Measurements from ENCODE around the gene FUOM.

The FUOM gene, protein sequence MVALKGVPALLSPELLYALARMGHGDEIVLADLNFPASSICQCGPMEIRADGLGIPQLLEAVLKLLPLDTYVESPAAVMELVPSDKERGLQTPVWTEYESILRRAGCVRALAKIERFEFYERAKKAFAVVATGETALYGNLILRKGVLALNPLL

DNA sequence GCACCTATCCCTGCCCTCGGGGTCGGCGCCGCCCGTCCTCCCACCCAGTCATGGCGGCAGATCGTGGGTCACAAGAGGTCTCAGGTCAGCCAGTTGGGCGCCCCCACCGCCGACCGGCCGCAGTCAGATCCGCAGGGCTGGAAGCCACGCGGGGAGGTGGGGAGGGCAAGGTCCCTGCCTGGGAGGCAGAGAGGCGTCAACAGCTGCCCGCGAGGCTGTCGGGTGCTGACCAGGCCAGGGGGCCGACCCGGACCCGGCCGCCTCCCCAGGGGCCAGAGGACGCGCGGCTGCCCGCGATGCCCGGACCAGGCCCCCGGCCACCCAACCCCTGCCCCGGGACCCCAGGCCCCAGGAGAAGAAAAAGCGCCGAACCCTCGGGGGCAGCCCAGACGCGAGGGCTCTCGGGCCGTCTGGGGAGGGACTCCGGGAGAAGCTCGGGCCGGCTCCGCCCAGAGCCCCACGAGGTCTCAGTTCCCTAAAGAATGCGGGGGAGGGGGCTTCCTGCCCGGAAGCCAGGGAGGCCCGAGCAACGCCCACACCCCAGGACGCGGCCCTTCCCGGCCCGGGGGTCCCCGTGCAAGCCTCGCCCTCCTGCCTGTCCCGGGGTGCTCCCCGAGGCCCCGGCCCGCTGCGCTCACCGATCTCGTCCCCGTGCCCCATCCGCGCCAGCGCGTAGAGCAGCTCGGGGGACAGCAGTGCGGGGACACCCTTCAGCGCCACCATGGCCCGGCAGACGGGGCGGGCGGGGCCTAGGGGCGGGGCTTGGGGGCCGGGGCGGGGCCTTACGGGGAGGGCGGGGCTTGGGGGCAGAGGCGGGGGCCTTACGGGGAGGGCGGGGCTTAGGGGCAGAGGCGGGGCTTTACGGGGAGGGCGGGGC lies at the start of gene FUOM:
TSS of gene FUOM (minus strand) at position 735 of the 877 bp plus-strand sequence. CDS start at position 723, 12 bp downstream.
- no peak for DNase-seq

DNA sequence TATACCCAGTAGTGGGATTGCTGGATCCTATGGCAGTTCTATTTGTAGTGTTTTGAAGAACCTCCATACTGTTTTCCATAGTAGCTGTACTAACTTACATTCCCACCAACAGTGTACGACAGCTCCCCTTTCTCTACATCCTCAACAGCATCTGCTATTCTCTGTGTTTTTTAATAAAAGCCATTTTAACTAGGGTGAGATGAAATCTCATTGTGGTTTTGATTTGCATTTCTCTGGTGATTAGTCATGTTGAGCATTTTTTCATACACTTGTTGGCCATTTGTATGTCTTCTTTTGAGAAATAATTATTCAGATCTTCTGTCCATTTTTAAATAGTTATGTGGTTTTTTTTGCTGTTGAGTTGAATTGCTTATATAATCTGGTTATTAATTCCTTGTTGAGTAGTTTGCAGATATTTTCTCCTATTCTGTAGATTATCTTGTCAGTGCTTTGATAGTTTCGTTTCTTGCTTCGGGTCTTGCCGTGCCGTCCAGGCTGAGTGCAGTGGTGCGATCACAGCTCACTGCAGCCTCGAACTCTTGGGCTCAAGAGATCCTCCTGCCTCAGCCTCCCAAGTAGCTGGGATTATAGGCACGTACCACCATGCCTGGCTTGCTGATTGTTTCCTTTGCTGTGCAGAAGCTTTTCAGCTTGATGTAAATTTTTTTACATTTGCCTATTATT lies 48.2 kb upstream of the FUOM start:
- DNase-seq, result no peak

DNA sequence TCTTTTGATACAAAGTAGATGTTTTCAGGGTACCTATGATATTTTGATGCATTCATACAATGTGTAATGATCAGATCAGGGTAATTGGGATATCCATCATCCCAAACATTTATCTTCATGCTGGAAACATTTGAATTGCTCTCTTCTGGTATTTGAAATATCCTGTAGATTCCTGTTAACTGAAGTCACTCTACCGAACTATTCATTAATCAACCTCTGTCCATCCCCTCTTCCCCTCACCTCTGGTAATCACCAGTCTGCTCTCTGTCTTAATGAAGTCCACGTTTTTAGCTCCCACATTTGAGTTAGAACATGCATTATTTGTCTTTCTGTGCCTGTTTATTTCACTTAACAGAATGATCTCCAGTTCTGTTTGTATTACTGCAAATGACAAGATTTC lies 47.5 kb upstream of the FUOM start:
- DNase-seq, result no peak

DNA sequence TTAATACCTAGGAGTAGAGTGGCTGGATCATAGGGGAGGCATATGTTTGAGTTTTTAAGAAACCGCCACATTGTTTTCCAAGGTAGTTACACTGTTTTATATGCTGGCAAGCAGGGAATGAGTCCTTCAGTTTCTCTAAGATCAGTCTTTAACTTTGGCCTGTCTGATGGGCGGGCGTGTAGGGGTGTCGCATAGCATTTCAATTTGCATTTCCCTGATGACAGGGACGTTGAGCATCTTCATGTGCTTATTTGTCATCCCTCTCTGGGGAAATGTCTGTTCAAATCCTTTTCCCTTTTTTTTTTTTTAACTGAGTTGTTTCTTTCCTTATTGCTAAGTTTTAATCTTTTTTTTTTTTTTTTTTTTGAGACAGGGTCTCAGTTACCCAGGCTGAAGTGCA lies 46.0 kb upstream of the FUOM start:
- no peak for DNase-seq

DNA sequence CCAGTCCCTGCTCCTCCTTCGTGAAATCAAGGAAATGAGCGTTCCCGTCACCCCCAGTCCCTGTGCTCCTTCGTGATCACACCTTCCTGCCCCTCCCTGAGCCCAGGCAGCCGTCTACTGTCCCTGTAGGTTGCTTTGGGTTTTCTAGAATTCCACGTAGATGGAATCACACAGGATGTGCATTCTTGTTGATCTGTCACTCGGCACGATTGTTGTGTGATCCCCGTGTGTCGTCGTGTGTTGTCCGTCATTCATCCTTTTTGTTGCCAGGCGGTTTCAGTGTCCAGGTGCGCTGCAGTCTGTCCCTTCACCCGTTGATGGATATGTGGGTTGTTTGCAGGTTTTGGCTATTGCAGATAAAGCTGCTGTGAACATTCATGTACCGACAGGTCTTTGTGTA lies 45.5 kb upstream of the FUOM start:
- no peak for DNase-seq

DNA sequence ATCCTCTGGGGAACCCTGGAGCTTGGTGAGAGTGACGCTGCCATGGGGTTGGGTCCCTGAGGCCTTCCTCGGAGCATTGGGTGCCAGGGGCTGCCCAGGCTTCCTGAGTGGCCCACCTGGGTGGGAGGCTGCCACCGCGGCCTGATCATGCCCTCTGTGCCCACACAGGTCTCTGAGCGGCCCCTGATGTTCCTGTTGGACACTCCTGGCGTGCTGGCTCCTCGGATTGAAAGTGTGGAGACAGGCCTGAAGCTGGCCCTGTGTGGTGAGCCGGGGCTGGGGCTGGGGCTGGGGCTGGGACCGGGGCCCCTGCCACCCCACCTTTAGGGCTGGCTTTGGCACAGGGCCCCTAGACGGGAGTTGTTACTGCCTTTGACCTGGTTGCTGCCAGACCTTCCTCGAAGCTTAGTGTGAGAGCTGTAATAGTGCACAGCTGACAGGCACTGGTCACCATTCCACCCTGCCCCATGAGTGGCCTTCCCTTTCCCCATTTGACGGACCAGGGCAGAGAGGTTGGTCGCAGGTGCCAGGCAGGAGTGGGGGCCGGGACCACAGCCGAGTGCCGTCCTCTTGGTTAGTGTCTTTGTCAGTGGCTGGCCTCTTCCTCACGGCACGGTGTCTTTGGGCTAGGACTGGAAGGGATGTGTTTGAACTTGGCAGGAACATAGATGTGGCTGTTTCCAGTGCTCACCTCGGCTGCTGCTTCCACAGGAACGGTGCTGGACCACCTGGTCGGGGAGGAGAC lies 44.3 kb upstream of the FUOM start:
- no peak for DNase-seq

DNA sequence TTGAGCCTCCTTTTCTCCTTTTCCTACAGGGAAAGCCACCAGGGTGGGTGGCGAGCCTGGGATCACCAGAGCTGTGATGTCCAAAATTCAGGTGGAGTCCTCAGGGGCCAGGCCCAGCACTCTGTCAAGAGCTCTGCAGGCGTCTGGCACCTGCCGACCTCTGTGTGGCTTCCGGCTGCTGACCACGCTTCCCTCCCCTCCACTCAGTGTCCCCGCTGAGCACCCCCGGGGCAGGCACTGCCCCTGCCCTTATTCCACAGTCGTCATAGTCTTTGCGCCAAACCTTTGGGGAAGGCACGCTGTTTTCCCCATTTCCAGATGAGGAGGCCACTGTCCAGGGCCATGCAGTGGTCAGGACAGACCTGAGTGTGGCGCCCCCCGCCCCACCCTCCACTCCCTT lies 43.7 kb upstream of the FUOM start:
- no peak for DNase-seq

DNA sequence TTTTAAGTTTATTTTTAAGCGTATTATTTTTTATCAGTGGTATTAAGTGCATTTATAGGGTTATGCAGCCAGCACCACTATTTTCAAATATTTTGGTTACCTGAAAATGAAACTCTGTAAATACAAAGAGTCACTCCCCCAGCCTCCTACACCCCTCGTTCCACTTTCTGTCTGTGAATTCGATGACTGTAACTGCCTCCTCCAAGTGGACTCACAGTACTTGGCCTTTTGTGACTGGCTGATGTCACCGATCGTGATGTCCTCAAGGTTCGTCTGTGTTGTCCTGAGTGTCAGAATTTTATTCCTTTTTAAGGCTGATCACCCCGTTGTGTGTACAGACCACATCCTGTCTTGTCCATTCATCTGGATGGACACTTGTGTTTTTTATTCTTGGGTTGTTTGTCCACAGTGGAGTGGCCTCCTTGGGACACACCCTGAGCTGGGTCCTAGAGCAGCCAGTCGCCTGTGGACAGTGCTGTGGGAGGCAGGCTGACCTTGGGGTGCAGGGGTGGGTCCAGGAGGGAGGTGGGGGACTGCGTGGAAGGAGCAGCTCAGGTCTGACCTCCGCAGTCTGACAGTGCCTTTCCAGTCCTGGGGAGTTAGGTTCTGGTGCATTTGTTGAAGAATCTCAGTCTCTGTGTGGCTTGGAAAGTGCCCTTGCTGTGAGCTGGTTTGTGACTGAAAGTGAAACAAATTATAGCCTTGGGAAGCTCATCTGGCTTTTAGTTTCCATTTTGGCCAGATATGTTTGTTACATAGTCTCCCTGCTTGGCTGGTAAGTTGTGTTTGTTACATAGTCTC lies 43.0 kb upstream of the FUOM start:
- DNase-seq, result no peak

DNA sequence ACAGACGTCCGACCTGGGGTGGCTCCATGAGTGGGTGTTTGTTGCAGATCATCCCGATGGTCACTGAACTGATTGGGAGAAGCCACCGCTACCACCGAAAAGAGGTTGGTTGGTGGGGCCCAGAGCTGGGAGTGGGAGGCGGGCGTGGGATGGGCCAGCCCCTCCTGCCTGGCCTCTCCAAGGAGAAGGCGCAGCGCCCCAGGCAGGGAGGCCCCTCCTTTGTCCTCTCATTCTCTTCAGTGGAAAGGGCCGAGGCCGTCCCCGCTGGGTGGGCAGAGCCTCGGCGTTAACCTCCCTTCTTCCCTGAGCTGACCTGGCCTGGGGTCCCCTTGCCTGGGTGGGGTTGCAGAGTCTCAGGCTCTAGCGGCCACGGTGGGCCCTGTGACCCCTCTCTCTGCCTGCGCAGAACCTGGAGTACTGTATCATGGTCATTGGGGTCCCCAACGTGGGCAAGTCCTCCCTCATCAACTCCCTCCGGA lies 41.3 kb upstream of the FUOM start:
- no peak for DNase-seq

DNA sequence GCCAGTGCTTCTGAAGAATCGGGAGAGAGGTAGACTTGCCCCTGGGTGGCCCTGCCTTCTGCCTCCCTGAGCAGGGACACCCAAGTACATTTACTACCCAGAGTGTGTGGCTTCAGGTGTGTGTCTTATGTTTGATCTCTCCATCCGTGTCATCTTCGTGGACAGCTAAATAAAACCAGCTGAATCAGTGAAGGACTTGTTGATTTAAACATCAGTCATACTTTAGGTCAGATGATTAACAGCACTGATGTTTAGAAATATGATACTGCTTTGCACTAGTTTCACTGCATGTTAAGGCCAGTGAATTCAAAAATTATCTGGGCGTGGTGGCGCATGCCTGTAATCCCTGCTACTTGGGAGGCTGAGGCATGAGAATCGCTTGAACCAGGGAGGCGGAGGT lies 40.1 kb upstream of the FUOM start:
- no peak for DNase-seq

DNA sequence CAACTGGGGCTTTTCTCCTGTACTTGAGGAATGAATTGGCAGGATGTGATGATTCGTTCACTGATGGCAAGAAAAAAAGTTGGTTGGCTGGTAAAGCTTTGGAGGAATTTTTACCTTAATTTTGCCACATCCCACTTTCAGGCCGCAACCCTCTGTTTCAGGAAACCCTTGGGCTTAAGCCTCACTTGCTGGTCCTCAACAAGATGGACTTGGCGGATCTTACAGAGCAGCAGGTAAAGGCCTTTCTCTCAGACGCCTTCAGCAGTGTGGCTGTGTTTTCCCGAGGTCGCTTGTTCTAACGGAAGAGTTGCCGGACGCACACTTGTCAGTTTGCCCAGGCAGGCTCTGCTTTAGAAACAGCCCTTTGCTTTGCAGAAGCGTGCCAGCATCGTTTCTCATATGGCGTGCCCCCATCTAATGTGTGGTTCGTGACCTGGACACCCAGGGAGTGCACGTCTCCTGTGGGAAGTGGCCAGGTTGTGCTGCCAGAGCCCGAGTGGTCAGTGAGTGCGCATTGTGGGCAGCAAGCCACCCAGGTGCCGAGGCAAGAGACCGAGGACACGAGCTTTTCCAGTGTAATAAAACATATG lies 38.3 kb upstream of the FUOM start:
- no peak for DNase-seq

DNA sequence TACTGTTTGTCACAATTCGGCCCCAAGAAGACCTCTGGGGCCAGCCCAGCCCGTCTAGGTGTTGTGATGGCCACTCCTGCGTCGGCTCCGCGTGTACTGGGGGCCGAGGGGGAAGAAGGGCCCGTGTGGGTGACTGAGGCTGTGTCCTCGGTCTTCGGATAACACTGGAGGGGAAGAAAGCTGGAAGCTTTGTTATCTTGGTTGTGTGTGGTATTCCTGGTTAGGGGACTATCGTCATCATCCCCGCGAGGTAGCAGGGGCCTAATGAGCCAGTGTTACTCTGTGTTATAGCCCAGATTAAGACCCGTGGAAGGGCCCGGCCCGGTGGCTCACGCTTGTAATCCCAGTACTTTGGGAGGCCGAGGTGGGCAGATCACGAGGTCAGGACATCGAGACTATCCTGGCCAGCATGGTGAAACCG lies 37.0 kb upstream of the FUOM start:
- no peak for DNase-seq

DNA sequence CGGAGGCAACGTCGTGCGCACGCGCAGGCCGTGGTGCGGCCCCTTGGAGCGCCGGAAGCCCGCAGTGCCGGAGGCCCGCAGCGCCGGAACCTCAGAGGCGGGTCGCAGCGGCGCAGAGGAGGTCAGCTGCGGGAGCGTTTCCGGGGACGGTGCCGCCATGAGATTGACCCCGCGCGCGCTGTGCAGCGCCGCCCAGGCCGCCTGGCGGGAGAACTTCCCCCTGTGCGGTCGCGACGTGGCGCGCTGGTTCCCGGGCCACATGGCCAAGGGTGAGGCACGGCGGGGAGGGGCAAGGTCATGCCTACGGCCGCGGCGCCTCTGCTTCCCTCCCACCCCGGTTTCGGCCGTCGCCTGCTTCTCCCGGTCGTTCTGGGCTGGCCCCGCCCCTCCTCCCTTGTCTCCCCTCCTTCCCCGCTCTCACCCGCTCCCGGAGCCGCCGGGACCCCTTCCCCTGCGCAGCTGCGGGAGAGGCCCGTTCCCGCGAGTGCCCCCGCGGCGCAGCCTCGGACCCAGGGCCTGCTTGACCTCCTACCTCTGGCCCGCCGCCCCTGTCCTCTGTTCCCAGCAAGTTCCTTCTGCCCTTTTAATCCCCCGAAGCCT lies 36.3 kb upstream of the FUOM start, which contains the start of gene MTG1:
TSS of gene MTG1 (plus strand) at position 94 of the 600 bp plus-strand sequence. CDS start at position 158, 64 bp downstream.
- DNase-seq, result no peak

DNA sequence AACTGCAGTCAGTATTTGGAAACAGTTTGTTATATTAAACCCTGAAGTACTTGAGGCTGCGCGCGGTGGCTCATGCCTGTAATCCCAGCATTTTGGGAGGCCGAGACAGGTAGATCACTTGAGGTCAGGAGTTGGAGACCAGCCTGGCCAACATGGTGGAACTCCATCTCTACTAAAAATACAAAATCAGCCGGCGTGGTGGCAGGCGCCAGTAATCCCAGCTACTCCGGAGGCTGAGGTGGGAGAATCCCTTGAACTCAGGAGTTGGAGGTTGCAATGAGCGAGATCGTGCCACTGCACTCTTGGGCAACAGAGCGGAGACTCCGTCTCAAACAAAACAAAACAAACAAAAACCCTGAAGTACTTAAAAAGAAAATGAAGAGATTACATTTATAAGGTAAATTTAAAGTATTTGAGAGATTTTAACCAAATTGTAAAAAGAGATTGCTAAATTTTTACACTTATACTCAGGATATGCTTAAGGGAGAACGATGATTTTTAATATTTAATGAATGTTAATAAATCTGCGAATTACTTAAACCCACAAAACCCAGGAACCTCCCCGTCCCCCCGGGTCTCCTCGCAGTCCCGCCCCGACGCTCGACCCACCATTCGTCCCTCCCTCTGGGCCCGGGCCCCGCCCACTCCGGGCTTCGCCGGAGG lies 35.7 kb upstream of the FUOM start:
- no peak for DNase-seq

DNA sequence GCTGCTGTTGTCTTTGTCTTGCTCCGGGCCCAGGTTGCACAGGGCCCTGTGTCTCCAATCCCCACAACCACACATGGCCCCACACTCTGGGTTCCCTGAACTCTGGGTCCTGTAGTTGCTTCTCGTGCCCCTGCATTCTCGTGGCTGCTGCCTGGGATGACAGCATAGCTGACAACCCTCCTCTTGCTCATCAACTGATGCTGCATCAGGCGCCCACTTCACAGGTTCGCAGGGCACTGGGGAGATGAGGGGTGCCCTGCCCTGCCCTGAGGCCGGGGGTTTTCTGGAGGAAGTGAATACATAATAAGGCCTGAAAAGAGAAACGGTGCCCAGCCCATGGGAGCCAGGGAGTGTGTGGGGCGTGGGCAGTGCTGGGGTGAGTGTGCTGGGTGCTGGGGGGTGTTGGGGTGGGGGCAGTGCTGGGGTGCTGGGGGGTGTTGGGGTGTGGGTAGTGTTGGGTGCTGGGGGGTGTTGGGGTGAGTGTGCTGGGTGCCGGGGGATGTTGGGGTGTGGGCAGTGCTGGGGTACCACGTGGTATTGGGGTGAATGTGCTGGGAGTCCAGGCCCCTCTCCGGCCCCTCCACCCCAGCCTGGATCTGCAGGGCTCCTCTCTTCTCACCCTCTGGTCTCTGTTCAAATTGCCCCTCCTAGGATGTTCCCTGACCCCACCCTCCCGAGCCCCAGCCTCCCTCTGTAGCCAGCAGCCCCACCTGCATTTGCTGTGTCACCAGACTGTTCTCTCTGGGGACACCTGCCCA lies 34.1 kb upstream of the FUOM start:
- no peak for DNase-seq

DNA sequence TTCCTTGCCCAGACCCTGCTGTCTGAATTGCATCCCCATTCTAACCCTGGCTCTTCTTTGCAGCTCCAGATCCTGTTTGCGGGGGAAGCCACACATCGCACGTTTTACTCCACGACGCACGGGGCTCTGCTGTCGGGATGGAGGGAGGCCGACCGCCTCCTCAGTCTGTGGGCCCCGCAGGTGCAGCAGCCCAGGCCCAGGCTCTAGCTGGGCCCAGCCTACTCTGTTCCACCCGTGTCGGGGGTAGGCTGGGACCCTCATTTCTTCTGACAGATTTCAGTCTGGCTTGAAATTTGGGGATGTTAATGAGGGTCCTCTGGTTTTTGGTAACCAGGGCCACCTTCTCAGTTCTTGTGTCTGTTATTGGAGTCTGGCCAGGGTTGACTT lies 33.4 kb upstream of the FUOM start:
- no peak for DNase-seq

DNA sequence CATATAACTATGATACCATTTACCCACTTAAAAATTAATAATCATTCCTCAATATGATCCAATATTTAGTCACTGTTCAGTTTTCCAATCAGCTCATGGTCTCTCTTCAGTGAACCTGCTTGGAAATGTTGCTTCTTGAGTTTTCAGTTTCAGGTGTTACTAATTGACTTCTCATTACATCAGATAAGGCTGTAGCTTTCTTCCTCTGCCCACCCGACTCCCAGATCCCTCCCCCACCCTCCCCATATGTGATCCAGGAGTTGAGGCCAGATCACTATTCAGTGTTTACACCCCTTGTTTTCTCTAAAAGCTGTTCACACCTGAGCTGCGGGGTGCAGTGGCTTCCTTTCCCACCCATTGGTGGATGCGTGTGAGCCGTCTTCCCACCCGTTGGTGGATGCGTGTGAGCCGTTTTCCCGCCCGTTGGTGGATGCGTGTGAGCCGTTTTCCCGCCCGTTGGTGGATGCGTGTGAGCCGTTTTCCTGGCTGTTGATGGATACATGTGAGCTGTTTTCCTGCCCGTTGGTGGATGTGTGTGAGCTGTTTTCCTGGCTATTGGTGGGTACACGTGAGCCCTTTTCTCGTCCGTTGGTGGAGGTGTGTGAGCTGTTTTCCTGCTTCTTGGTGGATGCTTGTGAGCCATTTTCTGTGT lies 32.9 kb upstream of the FUOM start:
- no peak for DNase-seq

DNA sequence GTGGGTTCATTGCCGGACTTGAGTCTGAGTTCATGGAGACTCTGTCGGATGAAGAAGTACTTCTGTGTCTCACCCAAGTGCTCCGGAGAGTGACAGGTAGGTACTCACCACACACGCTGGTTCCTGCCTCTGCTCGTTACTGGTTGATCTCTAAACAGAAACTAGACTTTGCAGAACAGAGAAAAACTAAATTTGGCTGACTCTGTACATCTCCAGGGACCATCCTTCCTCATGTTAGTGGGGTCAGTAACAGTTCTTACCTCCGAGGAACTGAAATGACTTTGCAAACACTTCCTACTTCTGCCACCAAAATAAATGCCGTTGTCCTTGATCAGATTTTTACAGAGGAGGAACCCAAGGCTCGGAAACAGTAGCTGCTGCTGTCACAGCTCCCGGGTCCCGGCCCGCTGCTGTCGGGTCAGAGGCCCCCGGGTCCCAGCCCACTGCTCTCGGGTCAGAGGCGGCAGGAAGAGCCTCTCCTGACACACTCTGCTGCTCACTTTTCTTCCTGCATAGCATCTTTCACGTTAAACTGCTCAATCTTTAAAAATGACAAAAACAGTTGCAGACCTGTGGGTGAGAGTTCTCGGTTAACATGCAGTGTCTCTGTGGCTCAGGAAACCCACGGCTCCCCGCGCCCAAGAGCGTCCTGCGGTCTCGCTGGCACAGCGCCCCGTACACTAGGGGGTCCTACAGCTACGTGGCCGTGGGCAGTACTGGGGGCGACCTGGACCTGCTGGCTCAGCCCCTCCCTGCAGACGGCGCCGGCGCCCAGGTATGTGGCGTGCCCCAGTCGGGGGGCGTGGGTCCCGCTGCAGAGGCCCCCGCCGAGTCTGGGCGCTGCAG lies 31.4 kb upstream of the FUOM start:
- no peak for DNase-seq

Measured in NCI-H524 treated with DMSO at 0.1 percent for 48 hours (cell line).